AG10803 (cell line): Measurements from ENCODE around the gene KISS1.

ENCODE experiments used
- DNase-seq: peaks from one replicate; pipeline ENCODE4 v3.0.0; 2010; ENCODE audit warnings: low read depth
- H3K4me3 ChIP-seq: 2 replicates; pipeline ENCODE4 v1.5.1; 2011; ENCODE audit warnings: mild to moderate bottlenecking, low read length, control low read depth
- CTCF ChIP-seq: conservative IDR thresholded peaks from 2 replicates; pipeline ENCODE4 v1.5.1; 2011; ENCODE audit warnings: mild to moderate bottlenecking, low read length, control low read depth, inconsistent platforms

The KISS1 gene

GRCh38 chr1:204223129-204223860 is 27.0 kb upstream of the KISS1 start:
- DNase-seq = no peak
- TF ChIP-seq CTCF = no peak
- no peak overlapping the region for H3K4me3 ChIP-seq

DNA sequence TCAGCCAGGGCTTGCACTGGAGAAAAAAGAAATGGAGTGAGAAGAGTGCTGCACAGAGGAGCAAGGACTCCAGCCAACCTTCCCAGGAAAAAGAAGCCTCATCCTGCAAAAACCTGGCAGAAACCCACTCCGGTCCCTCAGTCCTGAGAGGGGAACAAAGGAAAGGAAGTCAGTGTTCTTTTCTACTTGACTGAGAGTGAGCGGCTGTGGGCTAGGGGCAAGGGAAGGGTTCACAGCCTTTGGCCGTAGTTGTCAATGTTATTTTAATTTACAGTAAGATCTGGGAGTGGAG is 26.4 kb upstream of the KISS1 start:
- TF ChIP-seq CTCF = no peak
- DNase-seq = no peak
- no peak overlapping the region for H3K4me3 ChIP-seq

DNA sequence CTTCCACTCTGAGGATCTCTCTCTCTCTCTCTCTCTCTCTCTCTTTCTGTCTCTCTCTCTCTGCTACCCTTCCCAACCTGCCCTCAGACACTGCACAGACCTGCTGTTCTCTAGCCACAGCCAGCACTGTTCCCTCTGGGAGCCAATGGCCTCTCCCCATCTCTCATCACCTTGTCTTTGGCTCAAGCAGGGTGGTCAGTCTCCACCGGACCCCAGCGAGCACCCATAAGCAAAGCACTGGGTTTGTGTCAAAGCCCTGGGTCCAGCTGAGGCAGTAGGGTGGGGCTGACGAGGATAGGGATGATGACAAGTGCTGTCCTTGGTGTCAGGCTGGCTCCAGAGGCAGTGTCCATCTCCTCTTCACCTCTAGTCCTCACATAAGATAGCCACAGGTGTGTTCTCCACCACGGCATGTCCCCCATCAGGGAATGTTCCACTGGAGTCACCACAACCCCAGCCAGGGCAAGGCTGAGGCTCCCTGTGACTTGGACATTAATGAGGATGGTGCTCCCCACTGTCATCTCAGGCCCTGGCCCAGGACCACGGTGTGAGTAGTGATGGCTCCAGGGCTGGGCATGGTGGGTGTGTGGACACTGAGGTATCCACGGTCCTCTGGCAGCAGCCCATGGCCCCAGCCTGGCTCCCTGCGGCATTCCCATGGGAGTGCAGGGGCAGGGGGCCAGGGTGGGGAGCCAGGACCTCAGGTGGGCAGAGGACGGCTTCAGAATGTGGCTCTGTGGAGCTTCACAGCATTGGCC is 25.9 kb upstream of the KISS1 start:
- DNase-seq = no peak
- TF ChIP-seq CTCF = no peak
- no peak overlapping the region for H3K4me3 ChIP-seq

DNA sequence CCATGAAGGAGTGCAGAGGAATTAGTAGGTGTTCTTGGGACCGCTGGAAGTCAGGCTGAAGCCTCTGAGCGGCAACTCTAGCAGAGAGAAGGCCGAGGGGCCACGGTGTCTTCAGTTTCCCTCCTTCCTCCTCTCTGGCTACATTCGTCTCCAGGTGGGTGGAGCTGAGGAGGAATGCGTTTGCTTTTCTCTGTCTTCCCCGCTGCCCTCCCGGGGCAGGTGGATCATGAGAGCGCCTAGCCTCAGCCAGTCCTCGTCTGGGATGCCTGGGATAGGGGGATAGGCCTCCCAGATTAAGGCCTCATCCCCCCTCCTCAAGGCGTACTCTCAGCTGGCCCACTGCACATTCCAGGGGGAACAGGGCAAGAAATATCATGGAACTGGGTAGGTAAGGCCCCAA is 25.0 kb upstream of the KISS1 start:
- no peak for TF ChIP-seq CTCF
- no peak overlapping the region for H3K4me3 ChIP-seq
- no peak for DNase-seq

DNA sequence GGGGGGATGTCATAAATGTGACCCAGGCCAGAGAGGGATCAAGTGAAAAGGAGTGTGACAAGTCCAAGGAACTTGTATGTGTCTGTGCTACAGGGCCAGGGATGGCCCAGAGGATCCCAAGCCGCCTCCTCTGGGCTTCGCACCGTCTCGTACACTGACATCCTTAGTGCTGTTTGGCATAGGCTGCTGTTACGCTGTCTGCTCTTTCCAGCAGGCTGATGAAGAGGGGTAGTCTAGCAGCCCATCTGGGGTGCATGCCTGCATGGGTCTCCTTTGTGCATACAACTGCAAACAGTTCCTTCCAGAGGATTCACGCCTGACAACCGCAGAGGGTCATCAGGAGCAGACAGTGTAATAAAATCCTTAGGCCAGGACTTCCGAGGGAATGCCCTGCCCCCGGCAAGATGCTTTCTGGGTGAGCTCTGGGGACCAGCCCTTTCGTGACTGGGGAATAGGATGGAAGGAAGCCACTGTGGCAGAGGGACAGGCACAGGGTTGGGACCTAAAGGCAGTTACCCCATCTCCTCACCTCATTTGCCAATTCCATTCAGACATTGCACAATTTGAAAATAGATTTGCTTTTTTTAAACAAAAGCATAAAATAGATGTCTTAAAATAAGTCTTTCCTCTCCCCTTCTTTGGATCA is 23.8 kb upstream of the KISS1 start:
- TF ChIP-seq CTCF = no peak
- peak; percentile 52 for DNase-seq
- H3K4me3 ChIP-seq = no peak overlapping the region

- TF ChIP-seq CTCF = no peak
- DNase-seq = no peak
- H3K4me3 ChIP-seq = no peak overlapping the region
These were observed 22.3 kb upstream of the KISS1 start for GRCh38 chr1:204218552-204218951.

GRCh38 chr1:204217648-204218000 is 21.3 kb upstream of the KISS1 start:
- TF ChIP-seq CTCF = no peak
- H3K4me3 ChIP-seq = no peak overlapping the region
- no peak for DNase-seq
